Stimulated activated CD4-positive, alpha-beta T cell treated with anti-CD3 and anti-CD28 coated beads, TNF-alpha, amount 100 ng/mL, for 1 hour (primary cell): ENCODE results near the gene CDH24.

Experiments used
- DNase-seq, 3 donors: peaks; one replicate each; pipeline ENCODE4 v3.0.0-alpha.2; 2020; ENCODE audit warnings: low read depth in 3 of 3, low spot score in 1 of 3

CDH24 gene

DNA sequence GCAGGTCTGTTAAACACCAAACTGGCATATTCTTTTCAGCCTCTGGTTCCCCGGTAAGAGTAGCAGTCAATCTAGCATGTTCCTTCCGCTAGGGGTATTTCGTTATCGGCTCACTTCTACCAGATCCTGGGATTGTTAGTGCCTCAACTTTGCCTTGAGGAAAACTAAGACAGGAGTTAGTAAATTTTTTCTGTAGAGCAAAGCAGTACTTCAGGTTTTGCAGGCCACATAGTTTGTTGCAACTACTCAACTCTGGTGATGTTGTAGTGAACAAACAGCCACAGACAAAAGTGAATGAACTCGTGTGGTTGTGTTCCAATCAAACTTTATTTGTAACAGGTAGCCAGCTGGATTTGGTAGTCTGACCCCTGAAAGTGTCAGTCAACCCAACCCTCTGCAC, 6.3 kb upstream of the CDH24 start:
- no peak for DNase-seq

DNA sequence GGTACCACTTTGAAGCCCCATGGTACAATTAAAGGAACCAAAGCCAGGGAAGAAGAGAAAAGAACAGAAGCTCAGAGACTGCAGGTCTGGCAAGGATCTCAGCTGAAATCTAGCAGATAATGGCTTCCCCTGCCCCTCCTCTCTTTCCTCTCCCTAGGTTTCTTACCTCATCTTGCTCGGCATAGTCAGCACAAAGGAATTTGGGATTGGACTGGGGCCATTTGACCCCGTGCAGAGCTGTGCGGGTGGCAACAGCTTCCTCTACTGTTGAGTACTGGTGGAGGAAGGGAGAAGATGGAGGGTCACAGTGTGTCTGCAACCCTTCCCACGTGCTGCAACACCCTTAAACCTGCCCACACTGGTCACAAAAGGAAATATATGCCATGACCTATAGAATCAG, 4.7 kb upstream of the CDH24 start:
- DNase-seq: no peak

DNA sequence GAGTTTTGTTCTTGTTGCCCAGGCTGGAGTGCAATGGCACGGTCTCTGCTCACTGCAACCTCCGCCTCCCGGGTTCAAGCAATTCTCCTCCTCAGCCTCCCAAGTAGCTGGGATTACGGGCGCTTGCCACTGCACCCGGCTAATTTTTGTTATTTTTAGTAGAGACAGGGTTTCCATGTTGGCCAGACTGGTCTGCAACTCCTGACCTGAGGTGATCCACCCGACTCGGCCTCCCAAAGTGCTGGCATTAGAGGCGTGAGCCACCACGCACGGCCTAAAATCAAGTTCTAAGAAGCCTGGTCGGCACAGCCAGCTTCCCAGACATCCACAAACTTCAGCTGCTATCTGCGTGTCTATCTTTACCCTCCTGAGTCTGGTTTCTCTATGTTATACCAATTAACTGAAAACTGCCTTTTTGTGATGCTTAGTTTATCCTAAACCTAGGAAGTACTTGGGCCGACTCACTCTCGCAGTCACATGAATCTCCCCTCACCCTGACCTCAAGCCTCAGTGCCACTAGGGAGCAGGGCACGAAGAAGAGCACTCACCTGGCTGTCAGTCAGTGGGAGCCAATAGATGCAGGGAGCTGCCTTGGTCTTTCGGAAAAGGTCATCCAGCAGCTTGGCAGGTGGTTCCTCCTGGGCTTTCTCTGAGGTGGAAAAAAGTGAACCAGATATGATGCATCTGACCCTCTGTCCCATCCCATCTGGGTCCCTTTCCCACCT, 3.4 kb upstream of the CDH24 start:
- DNase-seq: no peak

GRCh38 chr14:23058654-23059504, 1.6 kb upstream of the CDH24 start:
- no peak for DNase-seq

GRCh38 chr14:23057757-23058653, 685 bp upstream of the CDH24 start:
- DNase-seq: peak; percentile 71 to 85 (median 74)

DNA sequence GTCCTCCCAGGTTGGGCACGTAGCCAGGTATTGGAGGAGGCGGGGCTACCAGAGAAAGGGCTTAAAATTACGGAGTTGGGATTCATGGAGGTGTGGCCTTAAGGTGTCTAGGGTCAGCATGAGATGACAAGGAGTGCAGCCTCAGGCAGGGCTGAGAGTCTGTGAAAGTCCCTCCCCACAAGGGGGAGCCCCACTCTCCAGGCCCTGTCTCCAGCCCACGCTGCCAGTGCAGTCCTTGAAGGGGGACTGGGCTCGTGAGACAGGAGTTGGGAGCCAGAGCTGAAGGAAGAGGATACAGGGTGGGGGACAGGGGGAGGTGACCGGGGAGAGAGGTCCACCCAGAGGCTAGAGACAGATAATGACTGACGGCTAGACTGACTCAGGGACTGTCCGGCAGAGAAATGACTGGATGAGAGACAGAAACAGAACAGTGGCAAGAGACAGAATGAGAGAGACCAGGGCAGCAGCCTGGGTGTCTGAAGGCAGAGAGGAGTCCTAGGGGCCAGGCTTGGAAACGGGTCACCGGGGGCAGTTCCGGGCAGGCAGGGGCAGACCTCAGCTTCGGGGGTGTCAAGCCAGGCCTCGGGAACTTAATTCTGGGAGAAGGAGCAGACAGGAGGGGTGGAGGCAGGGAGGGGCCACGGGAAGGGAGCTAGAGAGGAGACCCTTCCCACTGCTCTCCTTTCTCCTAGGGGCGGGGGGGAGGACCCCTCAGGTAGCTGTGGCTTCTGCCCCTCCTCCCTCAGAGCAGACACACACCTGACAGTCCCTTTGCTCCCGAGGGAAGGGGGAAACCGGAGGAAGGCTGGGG, 970 bp downstream of the CDH24 start:
- DNase-seq: peak; percentile 26 to 42 (median 32)

DNA sequence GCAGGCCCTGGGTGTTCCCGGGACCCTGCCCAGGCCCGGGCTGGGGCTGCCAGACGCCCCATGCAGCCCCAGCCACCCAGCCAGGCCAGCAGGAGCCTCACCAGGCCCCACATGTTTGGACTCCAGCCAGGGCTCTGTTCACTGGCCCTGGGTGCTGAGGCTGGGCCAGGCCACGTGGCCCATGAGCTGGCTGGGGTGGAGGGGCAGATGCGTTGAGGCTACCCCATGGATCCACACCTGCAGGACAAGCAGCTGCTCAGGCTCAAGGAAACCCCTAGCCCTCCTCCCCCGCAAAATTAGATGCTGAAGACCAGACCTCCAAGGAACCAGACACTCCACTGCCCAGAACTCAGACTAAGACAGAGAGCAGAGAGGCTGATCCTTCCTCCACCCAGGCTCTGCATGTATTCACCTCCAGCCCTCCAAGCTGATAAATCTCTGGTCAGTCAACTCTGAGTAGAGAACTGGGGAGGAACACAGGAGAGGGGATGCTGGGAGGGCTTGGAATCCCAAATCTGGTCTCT, 1.6 kb downstream of the CDH24 start:
- DNase-seq: no peak

DNA sequence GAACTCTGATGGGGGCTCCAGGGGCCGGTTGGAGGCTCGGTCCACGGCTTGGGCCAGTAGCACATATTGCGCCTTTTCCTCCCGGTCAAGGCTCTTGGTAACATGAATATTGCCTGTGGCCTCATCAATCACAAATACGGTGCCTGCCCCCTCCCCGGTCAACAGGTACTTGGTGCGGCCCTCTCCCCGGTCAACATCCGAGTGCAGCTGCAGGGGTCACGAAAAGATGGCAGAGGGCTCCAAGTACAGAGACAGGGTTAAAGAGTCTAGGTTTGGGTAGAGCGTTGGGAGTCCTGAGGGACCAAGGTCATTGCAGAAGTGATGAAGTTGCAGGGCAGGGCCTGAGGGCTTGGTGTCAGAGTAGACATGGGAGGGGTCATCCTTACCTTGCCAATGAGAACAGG, 2.2 kb downstream of the CDH24 start:
- DNase-seq: no peak

DNA sequence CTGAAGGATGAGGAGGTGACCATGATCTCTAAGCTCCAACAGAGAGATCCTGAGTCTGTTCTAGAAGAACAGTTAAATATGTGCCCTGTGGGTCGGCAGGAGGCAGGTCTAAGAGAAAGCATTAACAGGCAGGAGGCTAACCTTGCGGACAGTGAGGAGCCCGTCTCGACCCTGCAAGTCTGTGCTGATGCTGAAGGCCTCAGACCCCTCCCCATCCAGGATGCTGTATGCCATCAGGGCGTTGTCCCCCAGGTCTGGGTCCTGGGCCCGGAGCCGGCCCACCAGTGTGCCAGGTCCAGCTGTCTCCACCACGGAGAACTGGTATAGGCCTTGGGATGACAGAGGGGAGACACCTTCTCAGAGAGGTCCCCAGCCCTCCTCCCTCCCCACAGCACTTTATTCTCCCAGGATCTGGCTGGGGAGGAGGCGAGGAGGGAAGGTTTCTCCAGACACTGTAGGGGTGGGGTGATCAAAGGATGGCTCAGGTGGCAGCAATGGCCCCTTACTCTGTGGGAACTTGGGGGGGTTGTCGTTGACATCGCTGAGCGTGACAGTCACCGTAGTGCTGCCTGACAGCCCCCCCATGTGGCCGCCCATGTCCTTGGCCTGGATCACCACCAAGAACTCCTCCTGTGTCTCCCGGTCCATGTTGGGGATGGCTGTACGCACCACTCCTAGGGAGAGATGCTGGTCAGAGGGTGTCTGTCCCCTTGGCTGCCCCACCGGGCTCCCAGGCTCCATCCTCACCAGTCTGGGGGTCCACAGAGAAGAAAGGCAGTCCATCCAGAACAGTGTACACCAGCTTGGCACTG, 3.1 kb downstream of the CDH24 start:
- no peak for DNase-seq

GRCh38 chr14:23053426-23053825, 3.9 kb downstream of the CDH24 start:
- DNase-seq: no peak

GRCh38 chr14:23052671-23053070, 4.6 kb downstream of the CDH24 start:
- DNase-seq: no peak

DNA sequence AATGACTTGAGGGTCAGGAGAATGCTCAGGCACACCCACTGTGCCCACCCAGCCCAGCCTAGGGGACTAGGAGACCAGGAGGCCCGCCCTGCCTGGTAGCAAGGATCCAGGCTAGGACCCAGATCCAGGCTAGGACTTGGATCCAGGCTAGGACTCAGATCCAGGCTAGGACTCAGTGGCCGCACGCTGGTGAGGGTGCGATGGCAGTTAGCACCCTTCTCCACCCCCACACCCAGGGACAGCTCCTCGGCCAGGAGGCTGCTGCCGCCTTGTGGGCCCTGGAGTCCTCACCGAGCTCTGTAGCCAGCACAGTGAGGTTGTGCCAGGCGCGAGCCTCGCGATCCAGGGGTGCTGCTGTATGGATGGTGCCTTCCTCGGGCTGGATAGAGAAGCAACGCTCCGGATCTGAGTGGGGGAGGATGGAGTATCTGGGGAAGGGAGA, 5.1 kb downstream of the CDH24 start:
- no peak for DNase-seq

GRCh38 chr14:23051141-23052057, 5.9 kb downstream of the CDH24 start:
- no peak for DNase-seq

GRCh38 chr14:23049011-23049410, 8.3 kb downstream of the CDH24 start:
- no peak for DNase-seq

DNA sequence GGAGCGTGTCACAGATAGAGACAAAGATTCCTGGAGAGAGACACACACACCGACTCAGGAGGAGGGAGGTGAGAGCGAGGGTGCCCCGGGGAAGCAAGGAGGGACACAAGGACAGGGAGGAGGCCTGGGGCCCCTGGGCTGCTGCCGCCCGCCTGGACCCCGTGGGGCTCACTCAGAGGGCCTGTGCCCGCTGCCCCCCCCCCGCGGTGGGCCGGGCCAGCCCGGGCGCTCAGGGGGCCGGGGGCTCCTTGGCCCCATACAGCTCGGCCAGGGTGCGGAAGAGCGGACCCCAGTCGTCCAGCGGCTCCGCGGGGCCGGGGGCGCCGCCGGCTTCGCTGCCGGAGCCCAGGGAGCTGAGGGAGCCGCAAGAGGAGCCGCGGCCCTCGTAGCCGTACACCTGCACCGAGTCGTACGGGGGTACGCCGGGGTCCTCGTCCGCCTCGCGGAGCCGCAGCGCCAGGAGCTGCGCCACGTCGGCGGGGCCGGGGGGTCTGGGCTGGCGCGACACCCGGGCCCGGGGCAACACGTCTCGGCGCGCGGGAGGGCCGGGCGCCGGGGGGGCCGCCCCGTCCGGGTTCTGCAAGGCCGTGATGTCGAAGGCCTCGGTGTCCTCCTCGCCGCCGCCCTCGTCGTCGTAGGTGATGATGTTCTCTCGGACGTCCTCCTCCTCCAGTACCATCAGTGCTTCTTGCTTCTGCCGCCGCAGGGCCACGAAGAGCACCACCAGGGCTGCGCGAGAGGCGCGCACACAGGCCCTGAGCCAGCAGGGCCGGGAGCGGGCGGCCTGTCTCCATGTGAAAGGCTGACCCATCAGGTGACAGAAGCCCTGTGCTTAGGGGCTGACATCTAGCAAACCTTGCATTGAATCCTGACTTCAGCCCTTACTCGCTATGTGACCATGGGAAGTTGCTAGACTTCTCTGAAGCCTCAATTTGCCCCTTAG, 9.3 kb downstream of the CDH24 start:
- no peak for DNase-seq

GRCh38 chr14:23047034-23047634, 10.2 kb downstream of the CDH24 start:
- DNase-seq: no peak
